ENCODE data around the gene LIG1.

DNA sequence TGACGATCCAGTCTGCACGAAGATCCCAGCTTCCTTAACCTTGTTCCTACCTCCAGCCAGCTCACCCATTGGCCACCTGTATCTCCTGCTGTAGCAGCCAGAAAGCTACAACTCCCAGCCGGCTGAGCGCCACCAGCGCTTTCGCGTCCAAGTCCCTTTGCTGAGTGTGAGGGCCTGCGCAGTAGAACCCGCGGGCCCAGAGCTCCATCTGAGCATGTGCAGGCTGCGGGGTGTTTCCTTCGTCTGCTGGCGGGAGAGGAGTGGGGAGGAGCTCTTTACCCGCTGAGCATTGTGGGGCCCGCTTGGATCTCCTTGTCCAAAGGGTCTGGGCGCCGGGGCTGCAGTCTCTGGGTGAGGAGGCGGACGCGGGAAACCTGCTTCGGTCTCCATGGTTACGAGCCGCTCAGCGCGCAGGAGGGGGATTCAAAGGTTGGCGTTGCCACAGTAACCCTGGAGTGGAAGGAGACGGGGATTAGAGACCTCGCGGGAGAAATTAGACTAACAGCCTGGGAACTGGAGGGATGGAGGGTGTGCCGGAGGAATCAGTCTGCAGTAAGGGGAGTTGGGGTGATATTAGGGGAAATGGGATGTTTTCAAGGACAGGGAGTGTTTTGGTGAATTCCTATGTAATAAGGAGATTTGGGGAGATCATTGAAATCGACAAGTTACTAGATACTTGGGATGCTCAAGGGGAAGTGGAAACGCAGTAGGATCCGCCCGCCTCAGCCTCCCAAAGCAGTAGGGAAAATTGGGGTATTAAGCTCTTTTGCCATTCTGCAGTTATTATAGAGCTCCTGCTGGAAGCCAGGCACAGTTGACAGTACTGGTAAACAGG, 33.9 kb upstream of the LIG1 start:
- TF ChIP-seq, protein P1, sequence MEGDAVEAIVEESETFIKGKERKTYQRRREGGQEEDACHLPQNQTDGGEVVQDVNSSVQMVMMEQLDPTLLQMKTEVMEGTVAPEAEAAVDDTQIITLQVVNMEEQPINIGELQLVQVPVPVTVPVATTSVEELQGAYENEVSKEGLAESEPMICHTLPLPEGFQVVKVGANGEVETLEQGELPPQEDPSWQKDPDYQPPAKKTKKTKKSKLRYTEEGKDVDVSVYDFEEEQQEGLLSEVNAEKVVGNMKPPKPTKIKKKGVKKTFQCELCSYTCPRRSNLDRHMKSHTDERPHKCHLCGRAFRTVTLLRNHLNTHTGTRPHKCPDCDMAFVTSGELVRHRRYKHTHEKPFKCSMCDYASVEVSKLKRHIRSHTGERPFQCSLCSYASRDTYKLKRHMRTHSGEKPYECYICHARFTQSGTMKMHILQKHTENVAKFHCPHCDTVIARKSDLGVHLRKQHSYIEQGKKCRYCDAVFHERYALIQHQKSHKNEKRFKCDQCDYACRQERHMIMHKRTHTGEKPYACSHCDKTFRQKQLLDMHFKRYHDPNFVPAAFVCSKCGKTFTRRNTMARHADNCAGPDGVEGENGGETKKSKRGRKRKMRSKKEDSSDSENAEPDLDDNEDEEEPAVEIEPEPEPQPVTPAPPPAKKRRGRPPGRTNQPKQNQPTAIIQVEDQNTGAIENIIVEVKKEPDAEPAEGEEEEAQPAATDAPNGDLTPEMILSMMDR (IDR thresholded peaks at IDR 0.05; ENCODE audit: poor library complexity): no peak
- TF ChIP-seq EZH2 (IDR thresholded peaks at IDR 0.05; ENCODE audit: borderline replicate concordance): no peak
- TF ChIP-seq EZH2phosphoT487 (IDR thresholded peaks at IDR 0.05; ENCODE audit: low read depth, severe bottlenecking, unreplicated experiment): no peak

Data from hepatocyte (in vitro differentiated cells).